ENCODE data around the gene ZNF407.
A peak's percentile ranks its signal among the peaks of the same experiment; 100 is the strongest.

Gene ZNF407

DNA sequence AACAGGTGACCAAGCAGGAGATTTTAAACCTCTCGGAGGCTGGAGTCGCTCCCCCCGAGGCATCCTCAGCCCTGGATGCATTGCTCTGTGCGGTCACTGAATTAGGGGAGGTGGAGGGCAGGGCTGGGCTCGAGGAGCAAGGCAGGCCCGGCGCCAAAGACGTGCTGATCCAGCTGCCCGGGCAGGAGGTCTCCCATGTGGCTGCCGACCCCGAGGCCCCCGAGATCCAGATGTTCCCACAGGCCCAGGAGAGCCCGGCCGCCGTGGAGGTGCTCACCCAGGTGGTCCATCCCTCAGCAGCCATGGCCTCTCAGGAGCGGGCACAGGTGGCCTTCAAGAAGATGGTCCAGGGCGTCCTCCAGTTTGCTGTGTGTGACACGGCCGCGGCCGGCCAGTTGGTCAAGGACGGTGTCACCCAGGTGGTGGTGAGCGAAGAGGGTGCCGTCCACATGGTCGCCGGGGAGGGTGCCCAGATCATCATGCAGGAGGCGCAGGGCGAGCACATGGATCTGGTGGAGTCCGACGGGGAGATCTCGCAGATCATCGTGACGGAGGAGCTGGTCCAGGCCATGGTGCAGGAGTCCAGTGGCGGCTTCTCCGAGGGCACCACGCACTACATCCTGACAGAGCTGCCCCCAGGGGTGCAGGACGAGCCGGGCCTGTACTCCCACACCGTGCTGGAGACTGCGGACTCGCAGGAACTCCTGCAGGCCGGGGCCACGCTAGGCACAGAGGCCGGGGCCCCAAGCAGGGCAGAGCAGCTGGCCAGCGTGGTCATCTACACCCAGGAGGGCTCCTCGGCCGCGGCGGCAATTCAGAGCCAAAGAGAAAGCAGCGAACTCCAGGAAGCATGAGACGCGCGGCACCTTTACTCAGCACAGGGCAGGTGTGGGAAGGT lies 466.2 kb downstream of the ZNF407 start:
- no peak for DNase-seq

DNA sequence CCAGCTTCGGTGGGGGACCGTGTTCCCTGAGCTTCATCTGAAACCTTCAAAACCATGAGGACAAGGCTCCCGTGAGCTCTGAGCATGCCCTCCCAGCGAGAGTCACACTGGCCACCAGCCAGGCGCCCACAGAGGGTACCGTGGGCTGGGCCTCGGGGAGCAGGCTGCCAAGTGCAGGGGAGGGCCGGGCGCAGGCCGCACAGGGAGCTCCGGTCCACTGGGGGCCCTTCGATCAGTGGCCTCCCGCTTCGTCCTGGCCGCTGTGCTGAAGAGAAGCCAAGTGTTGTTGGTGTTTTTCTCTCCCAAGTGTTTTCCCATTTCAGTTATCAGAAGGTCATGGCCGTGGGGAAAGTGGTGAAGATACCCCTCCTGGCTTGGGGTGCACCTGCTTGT lies 466.8 kb downstream of the ZNF407 start:
- DNase-seq = no peak

DNA sequence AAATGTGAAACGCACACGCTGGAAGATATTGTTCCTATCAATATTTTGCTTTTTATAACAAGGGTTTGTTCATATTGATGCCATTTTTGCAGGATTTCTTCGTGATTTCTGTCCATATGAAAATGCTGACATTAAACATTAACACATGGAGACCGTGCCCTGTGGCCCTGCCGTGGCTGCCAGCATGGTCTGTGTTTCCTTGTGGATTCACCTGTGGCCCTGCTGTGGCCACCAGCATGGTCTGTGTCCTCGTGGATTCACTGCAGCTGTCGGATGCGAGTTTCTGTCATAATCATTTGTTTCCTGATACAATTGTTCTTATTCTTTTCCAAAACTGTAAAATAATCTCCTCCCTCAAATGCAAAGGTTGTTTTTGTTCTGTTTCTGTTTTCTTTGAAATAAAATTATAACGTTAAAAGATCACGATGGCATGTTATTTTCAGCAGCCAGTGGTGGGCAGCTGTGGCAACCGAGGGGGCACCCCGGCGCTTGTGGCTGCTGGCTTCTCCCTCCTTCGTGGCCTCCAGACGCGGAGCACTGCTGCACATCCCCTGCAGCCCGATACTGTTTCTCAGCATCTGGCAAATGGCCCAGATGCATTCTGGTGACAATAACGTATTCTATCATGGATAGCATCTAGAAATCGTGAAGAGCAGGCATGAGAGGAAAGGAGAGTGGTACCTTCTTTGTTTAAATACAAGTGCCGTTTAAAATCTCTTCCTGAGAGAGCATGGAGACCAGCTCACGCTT lies 467.8 kb downstream of the ZNF407 start:
- no peak for DNase-seq

DNA sequence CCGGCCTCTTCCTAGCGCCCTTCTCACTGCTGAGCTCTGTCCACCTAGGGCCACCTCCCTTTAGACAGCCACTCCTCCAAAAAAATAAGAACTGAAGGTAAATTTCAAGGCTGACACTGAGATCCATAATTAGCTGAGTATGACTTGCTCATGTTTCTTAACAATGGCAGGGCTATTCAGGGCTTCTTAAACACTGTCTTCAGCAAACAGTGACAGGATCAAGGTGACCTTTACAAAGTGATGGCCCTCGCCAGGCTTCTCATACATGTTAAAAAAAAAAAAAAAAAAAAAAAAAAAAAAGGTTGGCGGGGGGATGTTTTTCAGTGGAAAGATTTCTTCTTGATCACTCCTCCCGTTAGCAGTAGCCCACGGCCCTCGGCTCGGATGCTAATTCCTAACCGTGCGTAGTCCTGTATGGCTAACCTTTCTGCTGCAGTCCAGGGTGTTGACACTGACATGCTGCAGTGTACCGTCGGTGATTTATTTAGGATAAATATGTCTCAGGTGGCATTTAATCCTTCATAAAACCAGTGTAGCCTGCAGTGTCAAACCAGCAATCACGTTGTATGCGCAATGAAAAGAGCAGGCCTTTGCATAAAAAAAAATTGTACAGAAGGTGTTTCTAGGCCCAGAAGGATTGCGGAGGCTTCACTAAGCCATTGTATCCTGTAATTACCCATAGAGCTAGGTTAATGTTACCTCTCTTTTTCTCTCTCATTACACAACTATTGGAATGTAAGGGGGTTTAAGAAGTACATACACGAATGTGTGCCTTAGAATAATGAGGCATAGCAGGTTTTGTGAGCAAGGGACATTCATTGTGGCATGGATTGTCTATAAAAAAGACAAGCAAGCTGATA lies 468.6 kb downstream of the ZNF407 start:
- no peak for DNase-seq

DNA sequence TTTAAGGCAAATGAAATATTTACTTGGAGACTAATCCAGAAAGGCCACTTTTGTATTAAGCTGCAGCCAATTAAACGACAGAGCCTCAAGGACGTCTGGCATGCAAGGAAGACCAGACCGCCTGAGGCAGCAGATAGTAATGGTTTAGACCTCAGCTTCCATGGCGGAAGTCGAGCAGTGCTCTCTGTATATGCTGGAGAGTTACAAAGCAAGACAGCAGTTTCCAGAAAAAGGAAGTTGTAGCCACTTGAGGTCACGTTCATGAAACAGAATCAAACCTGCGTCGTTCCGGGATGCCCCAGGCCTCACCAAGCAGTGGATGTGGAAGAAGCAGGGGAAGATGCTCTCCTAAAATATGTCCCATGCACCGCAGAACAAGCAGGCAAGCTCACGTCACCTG lies 469.3 kb downstream of the ZNF407 start:
- no peak for DNase-seq

DNA sequence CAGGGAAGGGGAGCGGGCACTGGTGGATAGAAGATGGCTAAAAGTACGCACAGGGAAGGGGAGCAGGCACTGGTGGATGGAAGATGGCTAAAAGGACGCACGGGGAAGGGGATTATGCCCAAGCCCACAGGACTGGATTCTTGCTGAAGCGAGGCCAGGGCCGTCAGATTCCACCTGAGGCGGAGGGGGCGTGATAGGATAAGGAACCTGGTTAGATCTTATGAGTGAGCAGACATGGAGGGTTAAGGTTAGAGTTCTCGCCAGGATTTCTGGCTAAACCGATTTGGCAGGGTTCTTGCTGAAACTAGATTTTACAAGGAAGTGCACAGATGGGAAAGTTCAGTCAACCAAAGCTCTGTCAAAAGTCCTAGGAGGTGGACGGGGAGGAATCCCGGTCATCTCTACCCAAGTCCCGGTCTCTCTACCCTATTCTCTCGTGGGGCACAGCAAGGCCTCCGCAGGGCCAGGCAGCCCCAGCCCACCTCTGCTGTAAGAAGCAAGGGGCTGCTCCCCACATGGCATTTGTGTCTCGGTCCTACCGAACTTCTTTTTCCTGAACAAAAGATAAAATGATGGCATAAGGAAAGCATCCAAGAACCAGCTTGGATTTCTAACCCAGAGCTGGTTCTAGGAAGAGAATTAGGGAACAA lies 470.5 kb downstream of the ZNF407 start:
- no peak for DNase-seq

DNA sequence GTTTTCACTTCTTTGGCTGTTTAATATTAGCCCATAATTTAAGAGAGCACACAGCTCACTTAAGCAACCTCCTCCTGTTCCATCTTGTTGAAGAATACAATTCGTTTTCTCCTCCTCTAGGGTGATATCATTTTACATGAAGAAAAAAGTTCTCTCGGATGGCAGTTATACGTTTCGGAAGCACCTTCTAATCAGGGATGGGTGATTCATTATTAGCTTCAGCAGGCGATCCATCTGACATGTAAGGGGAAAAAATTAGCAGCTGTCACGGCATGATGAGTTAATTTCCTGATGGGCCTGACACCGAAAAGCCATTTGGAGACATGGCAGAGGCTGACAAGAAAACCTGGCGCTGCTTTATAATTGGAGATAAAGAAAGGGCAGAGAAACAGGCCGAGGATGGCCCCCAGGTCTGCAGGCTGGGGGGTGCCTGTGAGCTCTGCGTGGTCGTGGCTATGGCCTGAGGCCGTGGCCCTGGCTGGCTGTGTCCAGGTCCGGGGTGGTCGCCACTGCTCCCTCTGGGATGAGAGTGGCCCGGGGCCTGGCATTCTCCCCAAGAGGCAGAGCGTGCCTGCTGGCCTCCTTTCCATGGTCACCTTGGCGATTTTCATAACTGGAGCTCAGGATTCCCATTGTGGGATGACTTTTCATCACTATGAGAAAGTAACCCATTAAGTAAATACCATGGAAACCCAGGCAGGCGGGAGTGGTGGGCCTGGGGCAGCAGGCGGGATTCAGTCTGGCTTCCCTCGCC lies 471.2 kb downstream of the ZNF407 start:
- DNase-seq = no peak

DNA sequence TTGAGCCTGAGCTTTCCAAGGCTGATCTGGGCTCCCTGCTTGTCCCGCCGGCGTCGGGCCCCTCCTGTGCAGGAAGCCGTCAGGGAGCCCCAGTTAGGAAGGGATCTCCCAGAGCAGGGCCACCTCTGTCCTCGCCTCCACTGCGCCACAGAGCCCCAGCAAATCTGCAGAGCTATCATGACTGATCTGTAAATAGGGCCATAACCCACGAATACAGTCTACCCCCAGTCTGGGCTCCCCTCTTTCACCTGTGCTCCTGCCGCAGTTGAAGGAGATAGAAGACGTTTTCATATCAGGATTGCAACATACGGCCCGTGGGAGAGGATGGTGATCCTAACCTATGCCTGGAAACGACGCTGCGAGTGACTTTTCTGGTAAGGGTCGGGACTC lies 472.6 kb downstream of the ZNF407 start:
- DNase-seq = no peak

DNA sequence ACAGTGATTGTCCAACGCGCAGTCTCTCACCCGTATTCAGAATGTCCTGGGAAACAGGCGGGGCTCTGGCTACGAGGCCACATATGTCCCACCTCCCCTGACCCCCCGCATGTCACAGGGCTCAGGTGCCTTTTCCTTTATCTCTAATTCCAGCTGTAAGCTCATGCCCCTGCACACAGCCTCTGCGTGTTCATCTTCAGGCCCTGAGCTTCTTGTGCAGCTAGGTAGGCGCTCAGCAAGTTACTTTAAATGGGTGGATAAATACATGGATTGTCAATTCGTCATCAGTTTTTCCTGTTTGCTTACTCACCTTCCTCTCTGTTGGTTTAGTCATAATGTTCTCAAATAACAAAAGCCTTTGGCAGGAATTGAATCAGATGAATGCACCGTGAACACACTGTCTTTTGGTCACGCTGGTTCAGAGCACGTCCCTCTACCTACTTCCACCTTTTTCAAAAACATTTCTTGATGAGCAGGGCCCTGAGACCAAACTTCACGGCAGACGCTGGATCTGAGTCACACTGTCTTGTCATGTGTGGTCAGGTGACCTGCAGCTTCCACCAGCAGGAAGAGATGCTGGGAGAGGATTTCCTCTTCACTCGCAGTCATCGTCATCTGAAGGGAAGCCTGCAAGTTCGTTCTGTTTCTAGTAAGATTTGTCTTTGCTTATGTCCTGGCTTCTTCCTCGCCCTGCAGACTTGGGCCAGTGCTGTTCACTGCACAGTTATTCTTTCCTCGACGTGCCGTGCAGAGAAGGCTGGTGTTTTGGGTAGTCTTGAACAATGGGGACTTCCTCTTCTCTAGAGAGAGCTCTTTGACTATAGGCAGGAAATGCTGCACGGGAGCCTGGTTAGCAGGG lies 473.2 kb downstream of the ZNF407 start:
- no peak for DNase-seq

DNA sequence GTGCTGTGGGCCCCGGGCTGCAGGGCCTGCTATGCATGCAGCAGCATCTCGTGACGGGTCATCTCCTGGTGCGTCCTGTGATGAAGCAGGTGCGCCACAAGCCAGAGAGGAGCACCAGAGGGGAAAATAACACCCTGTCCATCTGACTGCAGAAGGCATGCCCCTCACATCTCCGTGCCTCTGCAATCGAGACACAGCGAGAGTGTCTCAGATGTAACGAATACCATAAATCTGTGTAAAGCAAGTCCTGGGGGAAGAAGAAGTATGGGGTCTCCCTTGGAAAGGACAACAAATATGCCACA lies 473.8 kb downstream of the ZNF407 start:
- DNase-seq = no peak

DNA sequence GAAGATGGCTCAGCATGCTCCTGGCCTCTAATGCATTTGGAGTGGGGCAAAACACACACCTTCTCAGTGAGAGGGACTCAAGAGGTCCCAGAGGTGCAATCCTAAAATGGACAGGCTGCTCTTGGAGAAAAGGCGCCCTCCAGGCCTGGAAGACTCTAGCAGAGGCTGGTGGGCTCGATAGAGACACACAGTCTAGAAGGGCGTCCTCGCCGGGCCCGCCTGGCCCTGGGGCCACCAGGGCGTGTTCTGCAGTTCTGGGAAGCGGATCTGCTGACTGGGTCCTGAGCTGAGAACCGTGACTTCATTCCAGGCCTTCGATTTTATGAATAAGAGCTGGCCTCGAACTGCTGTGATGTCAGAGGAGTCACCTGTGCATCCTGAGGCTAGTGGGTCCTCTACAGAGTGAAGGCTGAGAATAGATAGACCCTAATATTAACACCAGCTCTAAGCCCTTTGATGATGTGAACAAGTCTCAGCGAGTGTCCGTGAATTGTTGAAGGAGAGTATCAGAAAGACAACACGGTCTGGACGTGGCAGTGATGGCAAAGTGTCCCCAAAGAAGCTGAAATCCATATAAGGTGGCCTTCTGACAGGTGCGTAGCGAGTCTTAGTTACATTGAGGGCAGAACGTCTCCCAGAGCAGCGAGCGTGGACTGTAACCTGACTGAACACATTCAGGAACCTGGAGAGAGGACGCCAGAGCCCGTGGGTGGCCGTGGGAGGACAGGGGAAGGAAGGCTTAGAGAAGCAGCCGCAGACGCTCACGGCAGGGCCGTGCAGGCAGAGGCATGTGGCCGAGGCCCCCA lies 474.4 kb downstream of the ZNF407 start:
- DNase-seq = no peak

DNA sequence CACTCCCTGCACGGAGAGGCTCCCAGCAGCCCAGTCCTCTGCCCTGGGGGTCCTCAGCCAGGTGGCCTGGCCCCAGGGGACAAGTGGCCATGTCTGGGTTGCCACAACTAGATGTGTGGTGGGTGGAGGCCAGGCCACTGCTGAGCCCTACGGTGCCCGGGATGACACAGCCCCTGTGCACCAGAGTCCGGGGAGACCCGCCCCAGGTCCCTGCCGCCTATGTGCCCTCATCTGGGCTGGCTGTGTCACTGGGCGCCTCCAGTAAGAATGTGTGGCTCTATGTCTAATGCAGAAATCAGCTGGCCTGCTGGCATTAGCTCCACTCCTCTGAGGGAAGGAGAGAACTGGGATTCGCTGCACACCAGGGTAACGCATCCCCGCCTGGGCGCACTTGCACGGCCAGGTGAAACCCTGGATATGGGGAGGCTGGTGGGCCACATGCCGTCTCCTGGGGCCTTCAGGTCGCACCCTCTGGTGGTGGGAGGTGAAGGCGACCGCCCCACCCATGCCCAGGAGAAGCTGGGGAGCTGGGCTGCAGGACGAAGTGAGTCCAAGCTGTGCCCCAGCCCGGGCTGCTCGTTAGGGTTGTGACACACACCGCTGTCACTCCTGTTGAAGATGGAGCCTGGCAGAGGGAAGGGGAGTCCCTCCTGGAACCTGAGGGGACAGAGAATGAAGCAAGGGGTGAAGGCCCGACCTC lies 475.2 kb downstream of the ZNF407 start:
- DNase-seq = no peak

DNA sequence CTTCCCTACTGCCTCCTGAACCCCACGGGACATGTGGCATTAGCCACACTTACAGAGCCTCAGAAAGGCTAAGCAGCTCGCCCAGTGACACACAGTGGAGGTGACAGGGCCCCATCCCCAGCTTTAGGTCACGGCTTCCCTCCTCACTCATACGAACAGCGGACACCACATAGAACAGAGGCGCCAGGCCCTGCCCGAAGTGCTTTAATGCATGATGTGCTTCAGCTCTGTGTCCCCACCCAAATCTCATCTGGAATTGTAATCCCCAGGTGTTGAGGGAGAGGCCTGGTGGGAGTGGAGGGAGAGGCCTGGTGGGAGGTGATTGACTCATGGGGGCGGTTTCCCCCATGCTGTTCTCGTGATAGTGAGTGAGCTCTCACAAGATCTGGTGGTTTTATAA lies 476.0 kb downstream of the ZNF407 start:
- DNase-seq = no peak

DNA sequence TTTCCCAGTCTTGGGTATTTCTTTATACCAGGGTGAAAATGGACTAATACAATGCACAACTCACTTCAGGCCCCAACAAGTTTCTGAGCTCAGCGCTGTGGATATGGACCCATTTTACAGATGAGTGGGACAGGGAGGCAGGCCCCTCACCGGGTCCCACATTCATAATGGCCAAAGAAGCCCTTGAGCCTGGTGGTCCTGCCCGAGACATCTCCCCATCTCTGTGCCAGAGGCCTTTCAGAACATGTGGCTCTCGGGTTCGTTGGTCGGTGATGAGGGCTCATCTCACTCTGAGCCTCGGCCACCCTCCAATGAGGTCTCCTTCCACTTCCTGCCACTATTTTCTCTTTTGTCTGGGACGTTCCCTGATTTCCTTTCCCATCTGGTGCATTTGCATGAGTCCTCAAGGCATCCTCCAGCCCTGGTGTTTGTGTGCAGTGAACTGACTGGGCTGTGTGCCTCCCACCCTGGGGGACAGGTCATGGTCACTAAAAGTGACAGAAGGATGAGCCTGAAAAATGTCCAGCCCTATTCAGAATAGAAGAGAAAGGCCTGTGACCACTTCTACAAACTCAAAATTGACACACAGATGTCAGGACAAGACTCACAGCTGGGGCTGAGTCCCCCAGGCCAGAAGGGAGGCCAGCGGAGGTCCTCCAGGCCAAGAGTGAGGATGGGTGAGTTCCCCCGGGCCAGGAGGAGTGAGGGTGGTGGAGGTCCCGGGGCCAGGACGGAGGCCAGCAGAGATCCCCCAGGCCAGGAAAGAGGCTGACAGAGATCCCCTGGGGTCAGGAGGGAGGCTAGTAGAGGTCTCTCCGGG lies 476.7 kb downstream of the ZNF407 start:
- DNase-seq = no peak

DNA sequence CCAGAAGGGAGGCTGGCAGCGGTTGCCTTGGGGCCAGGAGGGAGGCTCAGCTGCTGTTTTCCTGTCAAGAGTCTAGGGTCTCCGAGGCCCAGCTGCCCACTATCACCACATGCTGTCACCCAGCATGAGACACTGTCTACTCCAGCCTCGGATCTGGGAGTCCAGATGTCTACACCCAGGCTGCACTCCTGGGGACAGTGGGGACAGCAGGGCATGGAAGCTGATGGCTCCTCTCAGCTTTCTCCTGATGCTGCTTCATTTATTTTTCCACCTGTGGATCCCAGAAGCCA lies 477.3 kb downstream of the ZNF407 start:
- peak in 1 of 2 experiments; percentile 38 for DNase-seq

DNA sequence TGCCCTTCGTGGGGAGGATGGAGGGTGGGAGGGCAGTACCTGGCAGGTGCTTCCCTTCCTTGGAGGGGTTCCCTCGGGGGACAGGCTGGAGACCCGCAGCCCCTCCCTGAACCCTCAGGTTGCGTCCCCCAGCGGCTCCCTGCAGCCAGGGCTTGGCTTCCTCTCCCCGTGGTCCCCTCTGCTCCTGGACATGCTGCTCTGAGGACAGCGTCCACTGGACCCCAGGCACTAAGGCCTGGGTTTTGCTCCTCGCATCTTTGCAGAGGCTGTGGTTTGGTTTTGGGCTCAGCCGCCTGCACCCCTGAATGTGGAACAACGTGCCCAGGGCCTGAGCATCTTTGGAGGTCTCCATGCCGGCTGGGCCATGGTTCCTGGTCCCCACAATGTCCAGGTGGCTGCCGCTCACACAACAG lies 477.8 kb downstream of the ZNF407 start:
- no peak for DNase-seq

DNA sequence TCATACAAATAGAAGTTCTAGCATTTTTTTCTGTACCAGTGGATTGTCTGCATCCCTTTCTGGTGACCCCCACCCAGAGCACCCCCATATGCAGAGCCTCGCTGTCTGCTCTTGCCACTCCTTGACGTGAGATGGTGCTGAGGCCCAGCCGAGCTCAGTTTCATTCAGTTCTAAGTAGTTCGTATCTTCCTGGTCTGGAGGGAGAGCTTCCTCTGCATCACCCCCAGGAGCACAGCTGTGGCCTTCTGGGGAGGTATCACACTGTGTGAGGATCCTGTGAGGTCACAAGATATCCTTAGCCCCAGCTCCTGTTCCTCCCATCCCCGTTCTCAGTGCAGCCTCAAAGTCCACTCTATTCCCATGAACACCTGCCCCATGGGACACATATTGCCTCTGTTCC lies 478.6 kb downstream of the ZNF407 start:
- DNase-seq = no peak

DNA sequence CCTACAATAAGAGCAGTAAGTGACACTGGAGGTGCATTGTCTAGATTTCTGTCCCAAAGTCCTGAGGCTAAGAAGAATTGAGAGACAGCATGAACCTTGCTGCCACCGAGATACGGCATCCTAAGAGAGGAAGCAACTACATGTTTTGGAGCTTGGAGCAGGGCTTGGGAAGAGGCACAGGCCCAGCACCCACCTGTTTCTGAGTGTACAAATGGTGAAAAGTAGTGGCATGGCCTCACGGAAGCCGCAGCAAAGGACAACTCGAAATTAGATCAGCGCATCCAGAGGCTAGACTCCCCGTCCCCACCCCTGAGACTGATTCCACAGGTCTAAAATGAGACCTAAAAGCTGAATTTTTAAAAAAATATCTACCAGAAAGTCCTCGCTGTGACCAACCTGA lies 483.8 kb downstream of the ZNF407 start:
- DNase-seq = no peak

DNA sequence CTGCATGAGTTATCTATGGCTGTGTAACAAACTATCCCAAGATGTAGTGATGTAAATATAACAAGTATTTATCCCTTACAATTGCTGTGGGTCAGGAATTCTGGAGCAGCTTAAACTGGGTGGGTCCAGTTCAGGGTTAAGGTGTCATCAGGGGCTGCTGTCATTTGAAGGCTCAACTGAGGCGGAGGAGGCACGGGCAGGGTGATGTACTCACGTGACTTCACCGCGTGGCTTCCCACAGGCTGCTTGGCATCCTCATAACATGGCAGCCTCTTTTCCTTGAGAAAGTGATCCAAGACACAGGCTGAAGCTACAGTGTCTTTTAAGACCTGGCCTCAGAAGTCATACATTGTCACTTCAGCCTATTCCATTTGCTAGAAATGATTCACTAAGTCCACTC lies 485.5 kb downstream of the ZNF407 start:
- DNase-seq = no peak

All from NCI-H524 (cell line).